Measurements from ENCODE around the gene SLC23A3. TPM values are rescaled to one million over a fixed set of nuclear protein-coding genes. Genes with fewer than 3 reads are reported as not detected.

SLC23A3 gene
- total and polyA plus RNA-seq, 12 donors: 0.28 to 2.1 (median 0.47) TPM

GRCh38 chr2:219129589-219129988, 40.2 kb downstream of the SLC23A3 start:
- DNase-seq: no peak
- Histone ChIP-seq H3K27ac (no peak overlapping the region), H3K9me3 (no peaks in the 10 kb centered on the region), H3K27me3 (no peaks in the 10 kb centered on the region), H3K4me3 (no peak overlapping the region), H3K4me1 (peaks cover 0 to 40% (median 6%) of the 10 kb centered on the region in 9 donors), H3K36me3 (peaks cover 0 to 5% (median 0%) of the 10 kb centered on the region in 9 donors)
- 96 to 98% methylated on average over 16 of the region's 16 CpGs for WGBS, 2 donors
- ATAC-seq: no peak
- TF ChIP-seq CTCF (IDR thresholded peaks at IDR 0.05): no peak
- intact Hi-C loops (cut with DNase I): no loop called here

- Histone ChIP-seq H3K9me3 (no peaks in the 10 kb centered on the region), H3K4me1 (peaks cover 0 to 51% (median 10%) of the 10 kb centered on the region in 9 donors), H3K27ac (peak overlapping the region in 1 of 10 donors; percentile 40), H3K36me3 (peaks cover 0 to 5% (median 0%) of the 10 kb centered on the region in 9 donors), H3K27me3 (no peaks in the 10 kb centered on the region), H3K4me3 (no peak overlapping the region)
- DNase-seq: no peak
- no peak for TF ChIP-seq CTCF (IDR thresholded peaks at IDR 0.05)
- ATAC-seq: peak in 1 of 8 donors; percentile 31
- WGBS, 2 donors: 58 to 76% methylated on average over 7 of the region's 7 CpGs
- intact Hi-C loops (cut with DNase I): no loop called here
Observed at GRCh38 chr2:219128396-219128795, 41.4 kb downstream of the SLC23A3 start.

- Histone ChIP-seq H3K9me3 (no peaks in the 10 kb centered on the region), H3K4me3 (no peak overlapping the region), H3K36me3 (peaks cover 0 to 5% (median 0%) of the 10 kb centered on the region in 9 donors), H3K27ac (no peak overlapping the region), H3K27me3 (no peaks in the 10 kb centered on the region), H3K4me1 (peaks cover 0 to 51% (median 10%) of the 10 kb centered on the region in 9 donors)
- DNase-seq: no peak
- ATAC-seq: no peak
- WGBS, 2 donors: 63 to 67% methylated on average over 2 of the region's 2 CpGs
- intact Hi-C loops (cut with DNase I): no loop called here
- TF ChIP-seq CTCF (IDR thresholded peaks at IDR 0.05): no peak
Observed at GRCh38 chr2:219127037-219127635, 42.7 kb downstream of the SLC23A3 start.

GRCh38 chr2:219126555-219126954, 43.3 kb downstream of the SLC23A3 start:
- WGBS, 2 donors: 59 to 80% methylated on average over 3 of the region's 3 CpGs
- no peak for ATAC-seq
- Histone ChIP-seq H3K4me3 (no peak overlapping the region), H3K4me1 (peaks cover 0 to 51% (median 10%) of the 10 kb centered on the region in 9 donors), H3K36me3 (peaks cover 0 to 5% (median 0%) of the 10 kb centered on the region in 9 donors), H3K27me3 (no peaks in the 10 kb centered on the region), H3K9me3 (no peaks in the 10 kb centered on the region), H3K27ac (no peak overlapping the region)
- no peak for TF ChIP-seq CTCF (IDR thresholded peaks at IDR 0.05)
- no peak for DNase-seq
- intact Hi-C loops (cut with DNase I): no loop called here
